T-helper 1 cell (primary cell): ENCODE data around the gene CEP120.
"Not testable (repeated sequence)": the region's sequence is repeated elsewhere in the genome, so short reads cannot be mapped to it uniquely, and the experiment has no call there.

Source experiments
- DNase-seq, 5 donors: peaks; one replicate each; pipeline ENCODE4 v3.0.0-alpha.2; 2012 to 2020

Gene CEP120

GRCh38 chr5:123438244-123438643, 15.0 kb upstream of the CEP120 start:
- peak in 1 of 5 donors; percentile 60 for DNase-seq

GRCh38 chr5:123436201-123436600, 13.0 kb upstream of the CEP120 start:
- DNase-seq, result no peak

GRCh38 chr5:123434796-123435195, 11.6 kb upstream of the CEP120 start:
- DNase-seq, result no peak

GRCh38 chr5:123433596-123433995, 10.4 kb upstream of the CEP120 start:
- no peak for DNase-seq

- not testable (repeated sequence) for DNase-seq
These were observed 7.2 kb upstream of the CEP120 start for GRCh38 chr5:123430441-123430840.

GRCh38 chr5:123429993-123430392, 6.8 kb upstream of the CEP120 start:
- peak in 1 of 5 donors; percentile 42 for DNase-seq

- no peak for DNase-seq
These were observed 6.2 kb upstream of the CEP120 start for GRCh38 chr5:123429221-123429954.

GRCh38 chr5:123428521-123429220, 5.5 kb upstream of the CEP120 start:
- DNase-seq, result no peak

GRCh38 chr5:123427281-123427680, 4.1 kb upstream of the CEP120 start:
- no peak for DNase-seq

- no peak for DNase-seq
These were observed 2.2 kb upstream of the CEP120 start for GRCh38 chr5:123425431-123425830.

GRCh38 chr5:123422433-123423277, 548 bp downstream of the CEP120 start:
- peak in 2 of 5 donors; percentile 13 to 35 for DNase-seq

- DNase-seq, result no peak
These were observed 1.4 kb downstream of the CEP120 start for GRCh38 chr5:123421773-123422172.

- DNase-seq, result no peak
These were observed 8.2 kb downstream of the CEP120 start for GRCh38 chr5:123414974-123415373.

- no peak for DNase-seq
These were observed 11.0 kb downstream of the CEP120 start for GRCh38 chr5:123412206-123412605.

GRCh38 chr5:123401999-123402398, 21.2 kb downstream of the CEP120 start:
- not testable (repeated sequence) for DNase-seq

GRCh38 chr5:123401320-123401719, 21.9 kb downstream of the CEP120 start:
- DNase-seq, result no peak

- not testable (repeated sequence) for DNase-seq
These were observed 22.3 kb downstream of the CEP120 start for GRCh38 chr5:123400870-123401291.

GRCh38 chr5:123398058-123398733, 25.0 kb downstream of the CEP120 start:
- DNase-seq, result no peak

- DNase-seq, result no peak
These were observed 25.7 kb downstream of the CEP120 start for GRCh38 chr5:123397538-123397937.

- no peak for DNase-seq
These were observed 32.2 kb downstream of the CEP120 start for GRCh38 chr5:123391009-123391408.

GRCh38 chr5:123389794-123390193, 33.4 kb downstream of the CEP120 start:
- DNase-seq, result no peak

GRCh38 chr5:123387313-123387712, 35.9 kb downstream of the CEP120 start:
- DNase-seq, result no peak

GRCh38 chr5:123382252-123382651, 41.0 kb downstream of the CEP120 start:
- no peak for DNase-seq
